Transverse colon (tissue), 3 donors: Measurements from ENCODE around the gene SMARCC1.

Experiments used
- POLR2A ChIP-seq: fragments of 450-650 bp; IDR thresholded peaks from one replicate; pipeline ENCODE4 v1.6.1; 2016; ENCODE audit warnings: antibody characterized with exemption, mild to moderate bottlenecking, moderate library complexity
- TF ChIP-seq, protein P1 (sequence below), 5 experiments: fragments of 200-600 bp in 3 of 5; fragments of 450-650 bp in 2 of 5; sonication (generic) in 3 of 5; IDR thresholded peaks; 1 replicate in 2 of 5; 2 replicates in 3 of 5; pipeline ENCODE4 v1.5.1; 2016 to 2017; ENCODE audit warnings: antibody characterized with exemption in 5 of 5, inconsistent platforms in 3 of 5, mild to moderate bottlenecking in 2 of 5, moderate library complexity in 1 of 5

DNA sequence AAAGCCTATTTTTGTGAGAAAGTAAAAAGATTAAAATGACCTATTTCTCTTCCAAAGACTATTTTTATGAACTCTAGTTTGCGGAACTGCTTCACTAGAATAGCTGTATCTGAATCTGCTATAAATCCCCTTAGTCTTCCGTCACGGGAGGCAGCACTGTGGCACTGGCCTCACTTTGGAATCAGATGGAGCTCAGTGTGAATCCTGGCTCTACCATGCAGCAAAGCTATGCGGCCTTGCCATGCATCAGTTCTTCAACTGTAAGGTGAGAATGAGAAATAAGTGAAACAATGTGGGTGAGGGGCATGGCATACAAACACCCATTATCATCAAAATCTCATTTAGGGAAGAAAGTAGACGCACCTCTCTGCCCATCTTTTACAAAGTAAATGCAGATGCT lies 175.5 kb downstream of the SMARCC1 start:
- TF ChIP-seq, protein P1, sequence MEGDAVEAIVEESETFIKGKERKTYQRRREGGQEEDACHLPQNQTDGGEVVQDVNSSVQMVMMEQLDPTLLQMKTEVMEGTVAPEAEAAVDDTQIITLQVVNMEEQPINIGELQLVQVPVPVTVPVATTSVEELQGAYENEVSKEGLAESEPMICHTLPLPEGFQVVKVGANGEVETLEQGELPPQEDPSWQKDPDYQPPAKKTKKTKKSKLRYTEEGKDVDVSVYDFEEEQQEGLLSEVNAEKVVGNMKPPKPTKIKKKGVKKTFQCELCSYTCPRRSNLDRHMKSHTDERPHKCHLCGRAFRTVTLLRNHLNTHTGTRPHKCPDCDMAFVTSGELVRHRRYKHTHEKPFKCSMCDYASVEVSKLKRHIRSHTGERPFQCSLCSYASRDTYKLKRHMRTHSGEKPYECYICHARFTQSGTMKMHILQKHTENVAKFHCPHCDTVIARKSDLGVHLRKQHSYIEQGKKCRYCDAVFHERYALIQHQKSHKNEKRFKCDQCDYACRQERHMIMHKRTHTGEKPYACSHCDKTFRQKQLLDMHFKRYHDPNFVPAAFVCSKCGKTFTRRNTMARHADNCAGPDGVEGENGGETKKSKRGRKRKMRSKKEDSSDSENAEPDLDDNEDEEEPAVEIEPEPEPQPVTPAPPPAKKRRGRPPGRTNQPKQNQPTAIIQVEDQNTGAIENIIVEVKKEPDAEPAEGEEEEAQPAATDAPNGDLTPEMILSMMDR (IDR thresholded peaks at IDR 0.05): no peak
- no peak for TF ChIP-seq POLR2A
